ENCODE data around the gene MGAT2.
"Not testable (repeated sequence)": the region's sequence is repeated elsewhere in the genome, so short reads cannot be mapped to it uniquely, and the experiment has no call there.

The MGAT2 gene

DNA sequence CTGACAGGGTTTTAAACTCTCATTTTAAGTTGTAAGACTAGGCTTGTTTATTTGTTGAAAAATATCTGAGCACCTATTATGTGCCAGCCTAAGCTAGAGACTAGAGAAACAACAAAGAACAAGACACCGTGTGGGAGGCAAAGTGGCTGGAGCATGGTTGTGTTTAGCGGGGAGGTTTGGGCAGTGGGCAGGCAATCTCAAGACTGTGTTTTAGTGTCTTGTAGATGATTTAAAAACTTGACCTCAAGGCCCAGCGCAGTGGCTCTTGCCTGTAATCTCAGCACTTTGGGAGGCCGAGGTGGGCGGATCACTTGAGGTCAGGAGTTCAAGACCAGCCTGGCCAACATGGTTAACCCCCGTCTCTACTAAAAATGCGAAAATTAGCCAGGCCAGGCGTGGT lies 7.9 kb upstream of the MGAT2 start:
- DNase-seq, result no peak

DNA sequence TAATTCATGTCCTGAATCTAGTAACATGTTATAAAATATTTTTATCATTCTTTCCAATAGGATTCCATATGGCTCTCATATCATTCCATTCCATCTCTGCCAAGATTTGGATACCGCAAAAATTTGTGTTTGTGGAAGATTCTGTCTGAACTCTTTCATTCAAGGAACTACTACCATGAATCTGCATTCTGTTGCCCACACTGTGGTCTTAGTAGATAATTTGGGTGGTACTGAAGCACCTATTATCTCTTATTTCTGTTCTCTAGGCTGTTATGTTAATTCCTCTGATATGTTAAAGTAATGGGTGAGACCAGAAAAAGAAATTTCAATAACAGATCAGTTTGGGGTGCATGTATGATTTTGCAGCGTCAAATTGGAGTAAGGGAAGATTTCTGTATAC lies 6.4 kb upstream of the MGAT2 start:
- no peak for DNase-seq

DNA sequence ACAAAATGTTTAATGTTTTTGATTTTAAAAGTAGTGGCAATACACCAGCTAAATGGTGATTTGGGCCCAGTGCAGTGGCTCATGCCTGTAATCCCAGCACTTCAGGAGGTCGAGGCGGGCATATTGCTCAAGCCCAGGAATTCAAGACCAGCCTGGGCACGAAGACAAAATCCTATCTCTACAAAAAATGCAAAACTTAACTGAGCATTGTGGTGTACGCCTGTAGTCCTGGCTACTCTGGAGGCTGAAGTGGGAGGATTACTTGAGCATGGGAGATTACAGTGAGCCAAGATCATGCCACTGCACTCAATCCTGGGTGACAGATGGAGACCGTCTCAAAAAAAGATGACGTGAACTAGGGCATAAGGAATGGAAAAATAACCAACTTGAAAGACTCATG lies 4.8 kb upstream of the MGAT2 start:
- no peak for DNase-seq

DNA sequence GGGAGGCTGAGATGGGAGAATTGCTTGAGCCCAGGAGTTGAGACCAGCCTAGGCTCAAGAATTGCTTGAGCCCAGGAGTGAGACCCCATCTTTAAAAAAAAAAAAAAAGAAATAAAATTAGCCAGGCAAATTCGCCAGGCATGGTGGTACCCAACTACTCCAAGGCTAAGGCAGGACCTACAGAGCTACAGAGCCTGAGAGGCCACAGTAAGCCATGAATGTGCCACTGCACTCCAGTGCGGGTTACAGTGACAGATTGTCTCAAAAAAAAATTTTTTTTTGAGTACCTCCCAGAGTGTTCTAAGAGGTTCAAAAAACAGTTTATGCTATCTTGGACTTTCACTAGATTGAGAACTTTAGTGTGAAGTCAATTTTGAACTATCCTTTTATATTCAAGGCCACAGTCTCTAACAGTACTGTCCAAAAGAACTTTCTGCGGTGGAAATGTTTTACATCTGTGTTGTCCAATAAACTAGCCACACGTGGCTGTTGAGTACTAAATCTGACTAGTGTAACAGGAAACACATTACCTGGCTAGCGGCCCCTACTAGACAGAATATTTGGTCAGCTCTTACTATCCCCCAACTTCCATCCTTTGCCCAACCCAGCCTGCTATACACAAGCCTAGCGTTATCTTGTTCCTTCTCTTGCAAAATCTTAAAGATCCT lies 2.6 kb upstream of the MGAT2 start:
- no peak for DNase-seq

DNA sequence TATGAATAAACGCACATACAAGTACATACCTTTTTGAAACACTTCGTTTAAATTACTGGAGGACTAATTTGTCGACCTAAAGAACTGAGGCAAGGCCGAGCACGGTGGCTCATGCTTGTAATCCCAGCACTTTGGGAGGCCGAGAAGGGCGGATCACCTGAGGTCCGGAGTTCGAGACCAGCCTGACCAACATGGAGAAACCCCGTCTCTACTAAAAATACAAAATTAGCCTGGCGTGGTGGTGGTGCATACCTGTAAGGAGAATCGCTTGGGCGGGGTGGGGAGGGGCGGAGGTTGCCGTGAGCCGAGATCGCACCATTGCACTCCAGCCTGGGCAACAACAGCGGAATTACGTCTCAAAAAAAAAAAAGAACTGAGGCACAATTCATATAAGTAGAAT lies 1.3 kb upstream of the MGAT2 start:
- not testable (repeated sequence) for DNase-seq

DNA sequence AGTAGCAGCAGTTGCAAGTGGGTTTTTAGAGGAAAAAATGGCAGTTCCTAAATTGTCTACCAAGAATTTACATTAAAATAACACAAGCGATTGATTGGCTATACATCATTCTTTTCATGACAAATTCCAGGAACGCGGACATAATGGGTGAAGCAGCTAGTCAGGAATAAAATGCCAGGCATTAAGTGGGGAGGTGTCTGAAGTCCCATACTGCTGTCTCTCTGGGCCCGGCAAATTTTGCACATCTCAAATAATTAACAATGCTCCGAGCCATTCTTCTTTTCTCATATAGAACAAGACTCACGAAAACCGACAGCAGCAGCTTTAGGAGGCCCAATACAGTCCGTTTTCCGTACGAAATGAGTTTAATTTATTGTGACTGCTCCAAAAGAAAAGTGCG lies 869 bp upstream of the MGAT2 start:
- DNase-seq, result no peak

DNA sequence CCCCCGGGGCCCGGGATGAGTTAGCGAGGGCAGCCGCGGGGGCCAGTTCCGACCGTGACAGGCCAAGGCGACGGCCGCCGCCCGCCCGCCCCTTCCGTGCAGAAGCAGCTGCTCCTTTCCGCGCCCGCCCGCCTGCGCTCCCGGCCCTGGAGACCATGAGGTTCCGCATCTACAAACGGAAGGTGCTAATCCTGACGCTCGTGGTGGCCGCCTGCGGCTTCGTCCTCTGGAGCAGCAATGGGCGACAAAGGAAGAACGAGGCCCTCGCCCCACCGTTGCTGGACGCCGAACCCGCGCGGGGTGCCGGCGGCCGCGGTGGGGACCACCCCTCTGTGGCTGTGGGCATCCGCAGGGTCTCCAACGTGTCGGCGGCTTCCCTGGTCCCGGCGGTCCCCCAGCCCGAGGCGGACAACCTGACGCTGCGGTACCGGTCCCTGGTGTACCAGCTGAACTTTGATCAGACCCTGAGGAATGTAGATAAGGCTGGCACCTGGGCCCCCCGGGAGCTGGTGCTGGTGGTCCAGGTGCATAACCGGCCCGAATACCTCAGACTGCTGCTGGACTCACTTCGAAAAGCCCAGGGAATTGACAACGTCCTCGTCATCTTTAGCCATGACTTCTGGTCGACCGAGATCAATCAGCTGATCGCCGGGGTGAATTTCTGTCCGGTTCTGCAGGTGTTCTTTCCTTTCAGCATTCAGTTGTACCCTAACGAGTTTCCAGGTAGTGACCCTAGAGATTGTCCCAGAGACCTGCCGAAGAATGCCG lies 699 bp downstream of the MGAT2 start:
- DNase-seq, result peak; percentile 84

DNA sequence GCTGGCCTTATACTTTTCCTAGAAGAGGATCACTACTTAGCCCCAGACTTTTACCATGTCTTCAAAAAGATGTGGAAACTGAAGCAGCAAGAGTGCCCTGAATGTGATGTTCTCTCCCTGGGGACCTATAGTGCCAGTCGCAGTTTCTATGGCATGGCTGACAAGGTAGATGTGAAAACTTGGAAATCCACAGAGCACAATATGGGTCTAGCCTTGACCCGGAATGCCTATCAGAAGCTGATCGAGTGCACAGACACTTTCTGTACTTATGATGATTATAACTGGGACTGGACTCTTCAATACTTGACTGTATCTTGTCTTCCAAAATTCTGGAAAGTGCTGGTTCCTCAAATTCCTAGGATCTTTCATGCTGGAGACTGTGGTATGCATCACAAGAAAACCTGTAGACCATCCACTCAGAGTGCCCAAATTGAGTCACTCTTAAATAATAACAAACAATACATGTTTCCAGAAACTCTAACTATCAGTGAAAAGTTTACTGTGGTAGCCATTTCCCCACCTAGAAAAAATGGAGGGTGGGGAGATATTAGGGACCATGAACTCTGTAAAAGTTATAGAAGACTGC lies 1.5 kb downstream of the MGAT2 start:
- DNase-seq, result no peak

DNA sequence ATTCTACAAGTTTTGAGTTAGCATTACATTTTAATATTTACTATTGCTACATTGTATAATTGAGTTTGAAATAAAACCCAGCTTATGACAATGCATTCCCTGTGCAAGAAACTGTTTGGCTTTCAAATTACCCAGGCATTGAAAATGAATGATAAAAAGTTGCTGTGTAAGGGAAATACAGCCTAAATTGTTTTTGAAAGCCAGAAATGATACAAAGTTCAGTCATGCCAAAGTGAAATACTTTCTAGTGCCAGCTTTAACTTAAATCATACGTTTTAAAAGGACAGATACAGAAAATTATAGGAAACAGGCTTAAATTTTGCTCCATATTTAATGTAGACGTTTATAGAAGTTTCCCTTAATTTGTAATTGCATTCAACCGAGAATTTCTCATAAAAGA lies 2.8 kb downstream of the MGAT2 start:
- no peak for DNase-seq

DNA sequence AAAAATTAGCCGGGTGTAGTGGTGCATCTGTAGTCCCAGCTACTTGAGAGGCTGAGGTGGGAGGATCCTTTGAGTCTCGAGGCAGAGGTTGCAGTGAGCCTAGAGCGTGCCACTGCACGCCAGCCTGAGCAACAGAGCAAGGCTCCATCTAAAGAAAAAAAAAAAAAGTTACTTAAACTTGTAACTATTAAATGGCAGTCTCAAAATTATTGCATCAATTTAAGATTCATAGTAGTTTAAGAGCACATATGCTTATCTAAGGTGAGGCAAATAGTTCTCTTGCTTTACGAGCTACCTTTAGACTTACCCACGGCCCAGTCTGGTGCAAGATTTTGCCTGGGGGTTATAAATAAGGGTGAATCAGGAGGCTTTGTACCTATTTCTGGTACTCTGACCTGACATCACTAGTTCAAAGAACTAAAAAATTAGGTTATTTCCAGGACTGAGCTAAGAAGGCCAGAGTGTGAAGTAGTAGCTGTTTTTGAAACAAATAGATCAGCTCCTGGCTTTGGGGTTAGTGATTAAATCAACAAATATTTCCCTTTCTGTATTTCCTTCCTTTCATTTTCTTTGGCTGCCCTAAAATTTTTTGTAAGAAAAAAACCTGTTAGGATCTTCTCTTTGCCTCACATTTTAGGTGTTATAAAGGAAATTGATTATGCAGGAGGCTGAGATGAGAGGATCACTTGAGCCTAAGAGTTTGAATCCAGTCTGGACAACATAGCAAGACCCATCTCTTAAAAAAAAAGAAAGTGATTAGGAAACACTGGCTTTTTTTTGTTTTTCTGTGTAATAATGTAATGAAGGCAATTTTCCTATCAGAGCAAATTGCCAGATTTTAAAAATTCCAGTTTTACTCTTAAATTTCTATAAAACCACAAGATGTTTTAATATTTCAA lies 3.6 kb downstream of the MGAT2 start:
- DNase-seq, result peak; percentile 31

DNA sequence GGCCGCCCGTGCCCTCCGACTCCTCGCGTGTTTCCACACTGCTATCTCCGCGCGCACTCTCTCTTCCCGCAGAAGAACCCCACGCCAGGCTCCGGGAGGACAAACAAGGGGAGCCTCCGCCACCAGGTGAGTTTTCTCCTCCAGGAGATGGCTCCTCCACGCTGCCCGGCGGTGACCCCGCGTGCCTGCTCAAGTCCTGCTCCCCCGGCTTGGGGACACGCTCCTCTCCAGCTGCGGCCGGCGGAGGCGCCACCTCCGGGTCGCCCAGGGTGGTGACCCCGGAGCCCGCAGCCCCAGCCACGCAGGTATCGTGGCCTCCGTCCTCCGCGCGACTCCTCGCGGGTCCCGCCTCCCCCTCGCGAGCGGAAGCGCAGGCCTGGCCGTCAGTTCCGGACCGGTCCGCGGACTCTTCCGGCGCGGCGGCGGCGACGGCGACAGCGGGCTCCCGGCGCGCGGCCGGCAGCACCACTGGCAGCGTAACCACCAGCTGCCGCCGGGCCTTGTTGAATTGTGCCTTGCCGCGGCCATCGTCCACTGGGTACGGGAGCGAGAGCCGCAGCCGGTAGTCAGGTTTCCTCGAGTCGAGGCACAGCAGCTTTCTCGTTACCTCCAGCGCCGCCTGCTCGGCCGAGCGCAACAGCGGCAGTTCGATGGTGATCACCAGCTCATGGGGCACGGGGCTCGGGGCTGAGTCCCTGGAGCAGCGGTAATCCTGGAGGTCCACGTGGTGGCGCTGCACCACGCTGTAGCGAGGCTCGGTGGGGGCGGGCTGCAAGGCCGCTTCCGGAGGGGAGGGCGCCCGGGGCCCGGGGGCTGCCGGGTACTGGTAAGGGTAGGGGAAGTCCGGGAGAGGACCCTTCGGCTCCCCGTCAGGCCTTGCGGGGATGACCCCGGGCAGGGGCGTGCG lies 13.3 kb downstream of the MGAT2 start:
- peak; percentile 92 for DNase-seq

DNA sequence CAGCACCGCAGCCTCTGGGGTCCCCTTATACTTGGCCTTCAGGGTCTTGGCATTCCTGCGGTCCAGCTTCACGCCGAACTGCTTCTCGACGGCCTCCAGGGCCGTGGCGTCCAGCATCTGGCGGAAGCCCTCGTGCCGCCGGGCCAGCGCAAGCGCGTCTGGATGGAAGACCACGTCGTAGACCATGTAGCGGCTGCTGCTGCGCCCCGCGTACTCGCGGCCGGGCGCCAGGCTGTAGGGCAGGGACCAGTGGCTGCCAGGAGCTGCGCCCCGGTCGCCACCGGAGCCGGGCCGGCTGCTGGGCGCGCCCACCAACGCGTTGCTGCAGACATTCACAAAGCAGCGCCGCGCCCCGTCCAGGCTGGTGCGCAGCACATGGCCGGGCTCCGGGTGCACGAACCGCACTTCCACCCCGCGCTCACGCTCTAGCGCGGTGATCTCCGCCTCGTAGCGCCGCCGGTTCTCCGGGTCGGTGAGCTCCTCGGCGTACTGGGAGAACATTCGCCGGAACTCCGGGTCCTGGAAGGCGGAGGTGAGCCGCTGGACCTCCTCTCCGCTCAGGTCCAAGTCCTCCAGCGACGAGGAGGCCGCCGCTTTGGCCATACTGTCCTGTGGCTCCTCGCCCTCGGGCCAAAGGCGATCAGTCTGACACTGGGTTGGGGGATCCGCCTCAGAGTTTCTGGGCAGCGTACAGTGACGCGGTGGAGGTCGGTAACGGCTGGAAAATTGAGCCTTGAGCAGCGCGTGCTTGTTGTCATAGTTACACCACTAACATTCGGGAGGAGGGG lies 14.1 kb downstream of the MGAT2 start, which contains the start of gene DNAAF2:
Gene DNAAF2 (minus strand): TSS at position 698 of the 788 bp plus-strand sequence. CDS start 95 bp downstream, at position 603.
- DNase-seq, result peak; percentile 49

DNA sequence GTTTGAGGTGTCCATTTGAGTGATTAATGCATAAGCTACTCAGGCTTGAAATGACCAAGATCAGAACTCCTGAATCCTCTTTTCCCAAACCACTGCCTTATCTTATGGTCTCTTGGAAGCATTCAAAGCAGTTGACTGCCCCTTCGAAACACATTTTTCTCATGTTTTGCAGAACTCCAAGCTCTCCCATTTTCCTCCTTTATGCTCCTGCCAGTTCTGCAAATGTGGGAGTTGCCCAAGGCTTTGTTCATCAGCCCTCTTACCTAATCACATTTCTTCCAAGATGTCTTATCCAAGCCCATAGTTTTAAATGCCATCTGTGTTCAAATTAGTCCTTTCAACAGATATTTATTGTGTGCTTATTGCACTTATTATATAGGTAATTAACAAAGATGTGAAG lies 16.3 kb downstream of the MGAT2 start:
- DNase-seq, result no peak

DNA sequence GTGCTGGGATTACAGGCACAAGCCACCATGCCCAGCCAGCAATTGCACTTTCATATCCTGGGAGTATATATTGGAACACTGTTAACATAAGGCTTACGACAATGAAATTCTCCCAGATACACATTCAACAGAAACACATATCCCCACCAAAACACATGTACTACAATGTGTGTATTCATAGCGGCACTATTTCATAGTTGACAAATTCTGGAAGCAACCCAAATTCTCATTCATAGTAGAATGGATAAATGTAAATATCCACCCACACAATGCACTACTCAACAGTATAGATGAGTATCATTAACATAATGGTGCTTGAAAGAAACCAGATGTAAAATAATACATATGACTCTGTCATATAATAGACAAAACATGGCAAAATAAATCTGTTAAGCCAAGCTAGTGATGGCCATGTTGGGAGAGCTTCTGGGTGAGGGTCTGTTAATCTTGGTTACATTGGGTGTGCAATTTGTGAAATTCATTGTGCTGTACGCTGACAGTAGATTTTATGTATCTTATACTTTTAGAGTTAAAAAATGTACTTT lies 17.0 kb downstream of the MGAT2 start:
- no peak for DNase-seq

DNA sequence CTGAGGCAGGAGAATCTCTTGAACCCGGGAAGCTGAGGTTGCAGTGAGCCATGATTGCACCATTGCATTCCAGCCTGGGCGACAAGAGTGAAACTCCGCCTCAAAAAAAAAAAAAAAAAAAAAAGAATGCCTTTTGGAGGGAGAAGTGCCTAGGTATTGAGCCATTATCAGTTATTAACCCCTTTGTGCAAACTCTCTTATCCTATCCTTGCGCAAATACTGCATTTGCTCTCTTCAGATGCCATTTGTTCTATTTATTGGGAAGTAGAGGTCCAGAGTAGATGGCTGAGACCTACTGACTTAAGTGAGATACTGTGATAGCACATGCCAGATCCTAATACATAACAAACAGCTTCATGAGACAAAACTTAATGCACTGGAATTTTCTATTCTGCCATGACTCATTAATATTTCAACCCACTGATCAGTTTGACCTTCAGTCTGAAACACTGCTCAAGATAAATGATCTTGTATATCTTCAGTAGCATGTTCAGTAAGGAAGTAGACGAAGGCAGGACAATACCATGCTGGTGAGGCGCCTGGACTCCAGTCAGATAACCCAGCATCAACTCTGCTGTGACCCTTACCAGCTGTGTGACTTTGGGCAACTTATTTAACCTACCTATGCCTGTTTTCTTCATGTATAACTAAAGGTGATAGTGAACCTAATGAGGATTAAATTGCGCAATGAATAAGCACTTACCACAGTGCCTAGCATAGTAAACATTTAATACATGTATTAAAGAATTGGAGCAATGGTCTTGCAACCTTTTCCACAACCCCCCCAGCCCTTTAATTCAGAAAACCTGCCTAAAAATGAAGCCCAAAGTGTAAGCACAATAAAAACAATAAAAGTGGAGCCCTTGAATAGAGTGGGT lies 20.2 kb downstream of the MGAT2 start:
- DNase-seq, result no peak

DNA sequence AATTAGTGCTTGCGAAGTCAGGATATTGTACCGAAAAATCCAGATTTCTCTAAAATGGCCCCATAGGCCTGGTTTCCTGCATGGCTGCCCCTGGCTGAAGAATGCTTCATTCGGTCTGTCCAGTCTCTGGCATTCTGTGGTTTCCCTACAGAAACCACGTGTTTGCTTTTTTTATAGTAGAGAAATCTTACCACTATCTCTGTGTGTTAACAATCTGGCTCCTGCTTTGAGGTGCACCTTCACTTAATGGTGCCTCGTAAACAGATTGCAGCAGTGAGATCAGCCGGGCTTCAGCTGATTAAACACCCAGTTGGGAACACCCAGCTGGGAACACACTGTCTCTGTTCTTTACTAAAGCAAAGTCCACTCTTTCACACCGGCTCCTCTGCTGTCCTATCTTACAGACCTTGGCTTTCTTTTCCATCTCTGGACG lies 21.1 kb downstream of the MGAT2 start:
- no peak for DNase-seq

DNA sequence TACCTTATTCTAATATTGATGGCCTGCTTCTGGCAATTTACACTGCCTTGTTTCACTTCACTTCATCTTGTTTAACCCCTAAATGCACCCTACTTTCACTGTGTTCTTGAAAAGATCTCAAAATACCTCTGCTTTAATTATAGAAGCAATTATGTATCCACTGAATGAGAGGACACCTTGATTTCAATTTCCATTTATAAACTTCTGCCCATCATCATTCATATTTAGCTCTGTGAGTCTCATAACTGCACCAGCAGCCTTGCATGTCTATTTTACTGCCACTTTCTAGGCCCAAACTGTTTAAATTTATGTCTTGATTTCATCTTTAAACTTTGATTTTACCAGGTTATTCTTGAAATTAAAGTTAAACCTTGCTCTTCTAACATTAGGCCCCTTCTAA lies 21.6 kb downstream of the MGAT2 start:
- DNase-seq, result no peak

DNA sequence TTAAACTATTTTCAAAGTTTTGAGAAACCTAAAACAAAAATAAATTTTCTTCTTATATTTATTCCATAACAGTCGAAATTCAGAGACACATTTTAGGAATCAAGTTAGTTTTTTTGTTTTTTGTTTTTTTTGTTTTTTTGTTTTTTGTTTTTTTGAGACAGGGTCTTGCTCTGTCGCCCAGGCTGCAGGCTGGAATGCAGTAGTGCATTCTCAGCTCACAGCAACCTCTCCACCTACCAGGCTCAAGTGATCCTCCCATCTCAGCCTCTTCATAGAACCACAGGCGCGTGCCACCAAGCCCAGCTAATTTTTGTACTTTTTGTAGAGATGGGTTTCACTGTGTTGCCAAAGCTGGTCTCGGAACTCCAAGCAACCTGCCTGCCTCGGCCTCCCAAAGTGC lies 32.9 kb downstream of the MGAT2 start:
- DNase-seq, result no peak

DNA sequence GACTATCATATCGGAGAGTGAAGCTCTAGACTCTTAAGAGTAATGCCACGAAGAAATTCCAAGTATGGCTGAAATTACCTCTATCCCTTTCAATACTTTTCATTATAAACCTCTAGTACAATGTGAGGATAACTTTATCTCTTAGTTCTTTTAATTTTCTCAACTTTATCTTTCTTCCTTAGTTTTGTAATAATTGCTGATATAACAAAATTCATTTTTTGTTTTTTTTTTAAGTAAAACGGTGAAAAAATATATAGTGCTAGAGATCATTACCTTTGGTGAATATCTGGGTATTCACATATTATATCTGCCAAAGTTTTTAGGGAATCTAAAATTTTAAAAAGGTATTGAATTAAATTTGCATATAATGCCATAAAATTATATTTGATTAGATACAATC lies 33.9 kb downstream of the MGAT2 start:
- no peak for DNase-seq

DNA sequence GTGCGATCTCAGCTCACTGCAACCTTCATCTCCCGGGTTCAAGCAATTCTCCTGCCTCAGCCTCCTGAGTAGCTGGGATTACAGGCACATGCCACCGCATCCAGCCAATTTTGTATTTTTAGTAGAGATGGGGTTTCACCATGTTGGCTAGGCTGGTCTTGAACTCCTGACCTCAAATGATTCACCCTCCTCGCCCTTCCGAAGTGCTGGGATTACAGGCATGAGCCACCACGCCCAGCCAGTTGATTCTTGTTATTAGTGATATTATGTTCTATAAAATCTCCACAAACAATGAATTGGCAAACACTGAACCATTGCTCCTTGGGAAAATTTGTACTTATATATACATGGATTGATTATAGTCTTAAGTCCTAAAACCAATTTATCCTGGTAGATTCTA lies 36.9 kb downstream of the MGAT2 start:
- not testable (repeated sequence) for DNase-seq

All from inflammatory macrophage treated with lipopolysaccharide for 4 hours (primary cell).